RWPE1 (cell line): ENCODE data around the gene NDUFAF7.

Experiments
- CTCF ChIA-PET: fragments of 350-600 bp; sonication (Branson Sonifier 250); formaldehyde crosslinking; extraction: SDS; loops from one replicate; lab custom pipeline; 2021; lab: Yijun Ruan, JAX
- POLR2A ChIA-PET: fragments of 400-600 bp; formaldehyde crosslinking; extraction: SDS; loops from one replicate; lab custom pipeline; 2020; ENCODE audit warnings: antibody characterized with exemption; ENCODE audit not compliant: low non-redundant PET; lab: Yijun Ruan, JAX
- DNase-seq: peaks from one replicate; pipeline ENCODE4 v3.0.0; 2012; ENCODE audit warnings: low spot score
- H3K27ac ChIP-seq: fragments of 450-650 bp; 2 replicates; pipeline ENCODE4 v1.5.1; 2017
- TF ChIP-seq, protein P1 (sequence below): fragments of 450-650 bp; conservative IDR thresholded peaks from 2 replicates; pipeline ENCODE4 v1.5.1; 2017; ENCODE audit warnings: low read depth, mild to moderate bottlenecking

NDUFAF7 gene

DNA sequence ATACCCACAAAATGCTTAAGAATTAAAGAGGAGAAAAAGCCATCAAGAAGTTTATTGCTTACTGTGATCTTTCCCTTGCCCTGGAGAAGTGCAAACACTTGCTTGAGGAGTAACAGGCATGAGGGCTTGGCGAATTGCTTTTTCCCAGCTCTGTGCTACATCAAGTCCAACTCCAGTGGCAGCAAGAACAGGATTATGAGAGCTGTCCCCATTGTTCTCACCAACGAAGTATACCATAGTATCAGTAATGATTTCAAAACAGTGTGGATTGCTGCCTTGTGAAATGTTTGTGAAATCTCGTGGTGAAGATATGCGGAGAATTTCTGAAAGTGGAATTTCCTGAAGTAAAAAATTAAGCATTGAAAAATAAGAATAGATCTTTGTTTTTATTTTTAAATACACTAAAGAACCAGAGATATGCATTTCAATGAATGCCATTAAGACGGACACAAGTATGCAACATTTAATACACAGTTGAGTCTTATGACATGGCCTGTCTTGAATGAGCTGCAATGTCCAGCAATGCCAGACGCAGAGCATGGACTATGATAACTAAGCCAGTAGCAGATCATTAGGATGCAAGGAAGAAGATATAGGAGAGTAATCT lies 43.0 kb downstream of the NDUFAF7 start:
- no peak overlapping the region for H3K27ac ChIP-seq
- ChIA-PET POLR2A (no interaction called here), CTCF (no interaction called here)
- DNase-seq = no peak
- TF ChIP-seq, protein P1, sequence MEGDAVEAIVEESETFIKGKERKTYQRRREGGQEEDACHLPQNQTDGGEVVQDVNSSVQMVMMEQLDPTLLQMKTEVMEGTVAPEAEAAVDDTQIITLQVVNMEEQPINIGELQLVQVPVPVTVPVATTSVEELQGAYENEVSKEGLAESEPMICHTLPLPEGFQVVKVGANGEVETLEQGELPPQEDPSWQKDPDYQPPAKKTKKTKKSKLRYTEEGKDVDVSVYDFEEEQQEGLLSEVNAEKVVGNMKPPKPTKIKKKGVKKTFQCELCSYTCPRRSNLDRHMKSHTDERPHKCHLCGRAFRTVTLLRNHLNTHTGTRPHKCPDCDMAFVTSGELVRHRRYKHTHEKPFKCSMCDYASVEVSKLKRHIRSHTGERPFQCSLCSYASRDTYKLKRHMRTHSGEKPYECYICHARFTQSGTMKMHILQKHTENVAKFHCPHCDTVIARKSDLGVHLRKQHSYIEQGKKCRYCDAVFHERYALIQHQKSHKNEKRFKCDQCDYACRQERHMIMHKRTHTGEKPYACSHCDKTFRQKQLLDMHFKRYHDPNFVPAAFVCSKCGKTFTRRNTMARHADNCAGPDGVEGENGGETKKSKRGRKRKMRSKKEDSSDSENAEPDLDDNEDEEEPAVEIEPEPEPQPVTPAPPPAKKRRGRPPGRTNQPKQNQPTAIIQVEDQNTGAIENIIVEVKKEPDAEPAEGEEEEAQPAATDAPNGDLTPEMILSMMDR = no peak

DNA sequence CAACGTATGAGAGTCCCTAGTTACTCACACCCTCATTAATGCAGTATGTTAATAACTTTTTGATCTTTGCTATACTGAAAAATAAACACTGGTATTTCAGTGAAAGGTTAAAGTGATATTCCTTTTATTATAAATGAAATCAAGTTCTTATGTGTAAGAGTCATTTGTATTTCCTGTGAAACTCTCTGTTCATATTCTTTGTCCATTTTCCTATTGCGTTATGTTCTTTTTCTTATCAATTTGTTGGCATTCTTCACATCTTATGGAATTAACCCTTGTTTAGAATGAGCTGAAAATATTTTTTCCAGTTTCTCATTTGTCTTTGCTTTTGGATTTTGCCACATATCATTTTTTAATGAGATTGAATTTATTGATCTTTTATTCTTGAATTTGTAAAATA lies 44.8 kb downstream of the NDUFAF7 start:
- POLR2A ChIA-PET = no interaction called here
- H3K27ac ChIP-seq = no peak overlapping the region
- TF ChIP-seq, protein P1 = no peak
- no peak for DNase-seq
- CTCF ChIA-PET = no interaction called here

DNA sequence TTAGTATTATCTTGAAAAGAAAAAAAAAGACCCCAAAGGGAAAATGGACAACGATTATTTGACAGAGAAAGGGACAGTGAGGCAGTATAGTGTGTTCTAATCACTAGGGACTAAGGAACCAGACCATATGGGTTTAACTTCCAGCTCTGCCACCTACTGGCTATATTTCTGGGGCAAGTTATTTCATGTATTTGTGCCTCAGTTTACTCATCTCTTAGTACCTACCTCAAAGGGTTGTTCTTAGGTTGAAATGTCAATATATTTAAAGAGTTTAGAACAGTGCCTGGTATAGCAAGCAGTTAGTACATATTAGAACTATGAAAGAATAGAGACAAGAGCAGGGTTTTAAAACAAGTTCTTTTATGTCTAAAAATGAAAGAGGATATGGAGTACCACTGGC lies 50.5 kb downstream of the NDUFAF7 start:
- POLR2A ChIA-PET = no interaction called here
- TF ChIP-seq, protein P1 = no peak
- no peak overlapping the region for H3K27ac ChIP-seq
- DNase-seq = no peak
- CTCF ChIA-PET = no interaction called here

DNA sequence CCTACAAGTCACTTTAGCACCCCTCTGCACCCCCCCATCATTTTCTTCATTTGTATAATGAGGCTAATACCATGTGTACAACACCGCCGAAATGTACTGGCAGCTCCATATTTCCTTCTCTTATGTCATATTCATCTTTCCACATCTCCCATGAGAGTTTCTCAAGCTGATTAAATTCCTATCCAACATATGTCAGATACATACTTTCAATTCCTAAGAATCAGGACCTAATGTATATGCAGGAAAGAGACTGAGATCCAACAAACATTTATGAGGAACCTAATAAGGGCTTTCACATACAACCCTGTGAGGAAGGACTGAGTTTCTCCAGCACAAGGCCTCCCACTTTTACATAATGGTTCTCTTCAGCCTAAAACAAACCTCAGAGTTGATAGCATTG lies 51.3 kb downstream of the NDUFAF7 start:
- DNase-seq = no peak
- ChIA-PET CTCF (interaction anchor here (0.6 kb wide), 2 partner anchors 254 to 594 kb away, joined by 3 to 5 read pairs; no protein-coding TSS in a partner anchor), POLR2A (no interaction called here)
- H3K27ac ChIP-seq = no peak overlapping the region
- TF ChIP-seq, protein P1 = no peak

DNA sequence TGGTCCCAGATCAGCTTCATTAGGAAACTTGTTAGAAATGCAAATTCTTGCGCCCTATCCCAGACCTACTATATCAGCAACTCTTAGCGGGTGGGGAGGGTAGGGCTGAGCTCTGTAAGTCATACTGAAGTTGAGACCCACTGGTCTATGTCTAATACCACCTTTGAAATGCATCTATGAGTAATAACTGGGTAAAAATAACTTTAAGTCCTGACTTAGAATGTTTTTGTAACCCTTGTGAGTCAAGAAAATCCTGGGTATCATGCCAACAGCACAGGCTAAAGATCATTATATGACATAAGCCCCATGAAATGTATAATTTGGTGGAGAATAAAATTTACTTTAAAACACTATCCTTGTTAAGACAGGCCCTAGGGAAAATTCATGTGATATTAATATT lies 51.7 kb downstream of the NDUFAF7 start:
- POLR2A ChIA-PET = no interaction called here
- peak overlapping the region; percentile 58 for H3K27ac ChIP-seq
- CTCF ChIA-PET = interaction anchor here (0.6 to 0.7 kb wide), 3 partner anchors 20 to 594 kb away, joined by 3 to 5 read pairs (median 4); no protein-coding TSS in a partner anchor

DNA sequence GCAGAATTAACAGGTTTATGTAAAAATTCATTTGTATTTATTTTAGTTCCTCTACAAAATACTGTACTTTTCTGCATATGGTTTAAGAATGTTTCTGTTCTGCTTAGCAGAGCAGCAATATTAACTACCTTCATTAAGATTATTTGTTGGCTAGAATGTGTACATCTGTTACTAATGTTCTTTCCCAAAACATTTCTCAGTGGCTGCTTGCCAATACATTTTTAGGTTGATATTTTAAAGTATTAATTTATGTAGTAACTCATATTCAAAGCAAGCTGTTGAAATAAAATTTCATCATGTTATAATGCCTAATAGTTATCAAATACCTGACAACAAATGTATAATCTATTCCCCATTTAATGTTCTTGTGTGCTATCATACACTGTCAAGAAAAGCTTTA lies 52.9 kb downstream of the NDUFAF7 start:
- TF ChIP-seq, protein P1 = no peak
- DNase-seq = no peak
- ChIA-PET CTCF (interaction anchor here (0.5 kb wide), 1 partner anchor 316 kb away, joined by 5 read pairs; no protein-coding TSS in a partner anchor), POLR2A (no interaction called here)
- no peak overlapping the region for H3K27ac ChIP-seq

More for the DNA sequence above, 51.7 kb downstream of the NDUFAF7 start:
- TF ChIP-seq, protein P1 = no peak
- peak; percentile 28 for DNase-seq
